ENCODE results near the gene PLEKHA6. TPM values are rescaled to one million over a fixed set of nuclear protein-coding genes. Genes with fewer than 3 reads are reported as not detected.

Gene PLEKHA6
- polyA plus RNA-seq, 3 donors, result 0.08 TPM; not detected in 1

DNA sequence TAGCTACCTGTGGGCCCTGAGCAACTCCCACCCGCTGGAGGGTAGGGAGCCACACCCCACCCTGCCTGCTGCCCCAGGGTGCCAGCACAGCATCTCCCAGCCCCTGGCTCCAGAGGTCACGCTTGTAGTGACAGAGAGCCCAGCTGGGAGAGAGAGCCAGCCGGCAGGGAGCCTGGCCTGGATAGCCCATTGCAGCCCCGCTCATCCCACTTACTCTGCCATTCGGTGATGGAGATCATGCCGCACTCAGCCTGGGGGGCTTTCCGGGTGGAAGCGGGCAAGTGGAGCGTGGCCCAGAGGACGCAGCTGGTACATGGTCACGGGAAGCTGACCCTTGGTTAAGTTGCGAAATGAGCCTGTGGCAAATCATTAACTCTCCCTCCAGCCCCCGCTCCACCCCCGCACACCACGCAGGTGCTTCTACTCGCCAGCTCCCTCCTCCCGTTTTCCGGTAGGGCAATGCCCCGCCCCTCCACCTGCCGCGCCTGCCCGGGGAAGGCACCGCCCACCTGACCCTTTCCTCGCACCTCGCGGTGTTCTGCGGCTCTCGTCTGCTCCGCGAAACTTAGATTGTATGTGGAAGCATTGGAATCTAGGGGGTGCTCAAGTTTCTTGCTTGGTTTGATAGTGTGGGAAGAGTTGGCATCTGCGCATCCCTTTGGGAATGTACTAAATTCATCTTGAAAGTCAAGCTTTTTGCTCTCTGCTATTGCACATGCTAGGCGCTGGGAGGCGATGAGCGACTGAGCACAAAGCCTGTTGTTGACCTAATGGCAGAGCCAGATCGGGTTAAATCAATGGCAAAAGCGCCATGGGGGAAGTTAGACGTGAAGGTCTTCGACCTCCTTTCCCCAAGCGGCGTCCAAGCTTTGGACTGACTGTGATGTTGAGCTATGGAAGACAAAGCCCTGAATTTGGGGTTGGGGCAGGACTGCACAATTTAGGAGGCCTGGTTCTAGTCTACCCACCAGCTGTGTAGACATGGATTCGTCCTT lies 145.8 kb downstream of the PLEKHA6 start, which contains the start of gene GOLT1A:
Gene GOLT1A, minus strand, starts transcription at position 321 of the 995 bp plus-strand sequence. Its CDS starts 82 bp downstream, at position 239.
- intact Hi-C loops (cut with micrococcal nuclease), result loop anchor here in 1 of 2 donors (1.0 kb wide), 1 partner anchor 149 kb away; no protein-coding TSS in a partner anchor
- WGBS (ENCODE audit: insufficient coverage), result 16% methylated on average over 30 of the region's 41 CpGs
- Mint-ChIP-seq H3K27ac (peak within 1 kb of the TSS in 1 of 7 donors; percentile 5), H3K4me3 (peak within 1 kb of the TSS; percentile 42 to 86), H3K9me3 (no peaks in the 10 kb centered on the region), H3K36me3 (no peaks in the 10 kb centered on the region), H3K4me1 (peaks cover 8% of the 10 kb centered on the region), H3K27me3 (ENCODE audit: low read depth in 3 of 3) (peaks cover 6 to 8% (median 7%) of the 10 kb centered on the region in 3 donors)
- Histone ChIP-seq H3K4me1 (ENCODE audit: control insufficient read depth in 1 of 2, insufficient read depth in 2 of 2, low read length in 2 of 2) (peaks cover 7 to 8% of the 10 kb centered on the region in 2 donors), H3K4me3 (replicated peaks in 1 of 3; ENCODE audit: low read depth in 2 of 3, low read length in 3 of 3) (peak within 1 kb of the TSS in 1 of 3 experiments; percentile 60), H3K4me2 (replicated peaks; ENCODE audit: extremely low read depth, low read length, poor library complexity, severe bottlenecking) (peak within 1 kb of the TSS; percentile 62), H3K36me3 (replicated peaks in 1 of 2; ENCODE audit: control insufficient read depth in 1 of 2, insufficient read depth in 2 of 2, low read length in 2 of 2) (no peaks in the 10 kb centered on the region), H3K79me2 (ENCODE audit: insufficient read depth, low read length) (no peaks in the 10 kb centered on the region), H3K9ac (ENCODE audit: insufficient read depth, low read length, poor library complexity, severe bottlenecking) (no peak within 1 kb of the TSS), H3K27me3 (ENCODE audit: control insufficient read depth in 2 of 2, insufficient read depth in 2 of 2, low read length in 2 of 2) (peaks cover 0 to 5% of the 10 kb centered on the region in 2 donors), H3K27ac (ENCODE audit: low read depth in 1 of 2, low read length in 2 of 2) (no peak within 1 kb of the TSS), H4K20me1 (ENCODE audit: insufficient read depth, low read length) (no peaks in the 10 kb centered on the region), H3K9me3 (replicated peaks in 1 of 2; ENCODE audit: control insufficient read depth in 1 of 2, insufficient read depth in 1 of 2, low read length in 2 of 2) (no peaks in the 10 kb centered on the region), H2AFZ (ENCODE audit: insufficient read depth, low read depth, low read length, poor library complexity, severe bottlenecking) (peak within 1 kb of the TSS; percentile 78)
- peak; percentile 27 to 46 (median 42) for DNase-seq
- TF ChIP-seq CTCF (IDR thresholded peaks at IDR 0.05), result peak; percentile 60

DNA sequence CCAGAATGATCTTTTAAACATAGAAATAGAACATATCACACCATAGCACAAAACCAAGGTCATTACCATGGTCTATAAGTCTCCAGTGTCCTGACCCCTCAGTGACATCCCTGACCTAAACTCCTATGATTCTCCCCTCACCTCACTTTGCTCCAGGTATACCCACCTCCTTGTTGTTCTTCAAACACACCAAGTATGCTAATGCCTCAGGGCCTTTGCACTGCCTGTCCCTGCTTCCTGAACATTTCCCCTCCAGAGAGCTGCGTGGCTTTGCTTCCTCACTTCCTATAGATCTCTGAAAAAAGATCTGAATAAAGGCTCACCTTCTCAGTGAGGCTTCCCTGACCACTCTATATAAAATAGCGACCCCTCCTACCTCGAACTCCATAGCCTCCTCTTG lies 147.0 kb downstream of the PLEKHA6 start:
- Histone ChIP-seq H3K9ac (ENCODE audit: insufficient read depth, low read length, poor library complexity, severe bottlenecking) (no peak overlapping the region), H3K36me3 (replicated peaks in 1 of 2; ENCODE audit: control insufficient read depth in 1 of 2, insufficient read depth in 2 of 2, low read length in 2 of 2) (no peaks in the 10 kb centered on the region), H3K4me1 (ENCODE audit: control insufficient read depth in 1 of 2, insufficient read depth in 2 of 2, low read length in 2 of 2) (peaks cover 7 to 8% of the 10 kb centered on the region in 2 donors), H3K4me2 (replicated peaks; ENCODE audit: extremely low read depth, low read length, poor library complexity, severe bottlenecking) (no peak overlapping the region), H2AFZ (ENCODE audit: insufficient read depth, low read depth, low read length, poor library complexity, severe bottlenecking) (no peak overlapping the region), H3K27me3 (ENCODE audit: control insufficient read depth in 2 of 2, insufficient read depth in 2 of 2, low read length in 2 of 2) (peaks cover 0 to 5% of the 10 kb centered on the region in 2 donors), H3K79me2 (ENCODE audit: insufficient read depth, low read length) (no peaks in the 10 kb centered on the region), H3K4me3 (replicated peaks in 1 of 3; ENCODE audit: low read depth in 2 of 3, low read length in 3 of 3) (no peak overlapping the region), H4K20me1 (ENCODE audit: insufficient read depth, low read length) (no peaks in the 10 kb centered on the region), H3K27ac (ENCODE audit: low read depth in 1 of 2, low read length in 2 of 2) (no peak overlapping the region), H3K9me3 (replicated peaks in 1 of 2; ENCODE audit: control insufficient read depth in 1 of 2, insufficient read depth in 1 of 2, low read length in 2 of 2) (no peaks in the 10 kb centered on the region)
- DNase-seq, result no peak
- TF ChIP-seq CTCF (IDR thresholded peaks at IDR 0.05), result no peak
- H3K4me1 Mint-ChIP-seq, result peaks cover 8% of the 10 kb centered on the region
- H3K9me3 Mint-ChIP-seq, result no peaks in the 10 kb centered on the region
- H3K4me3 Mint-ChIP-seq, result no peak overlapping the region
- H3K27ac Mint-ChIP-seq, result no peak overlapping the region
- 60% methylated on average over 1 of the region's 3 CpGs for WGBS (ENCODE audit: insufficient coverage)
- intact Hi-C loops (cut with micrococcal nuclease), result no loop called here
- H3K27me3 Mint-ChIP-seq (ENCODE audit: low read depth in 3 of 3), result peaks cover 7 to 8% (median 7%) of the 10 kb centered on the region in 3 donors
- no peaks in the 10 kb centered on the region for H3K36me3 Mint-ChIP-seq

Data from CD14-positive monocyte (primary cell).